Trophoblast cell (in vitro differentiated cells and primary cell): ENCODE data around the gene BLOC1S2.

Experiments
- DNase-seq, 2 donors: peaks; one replicate each; pipeline ENCODE4 v3.0.0-alpha.2; 2016
- H2AFZ ChIP-seq: 2 replicates; pipeline ENCODE4 v1.6.1; 2013; ENCODE audit warnings: low read length, moderate library complexity, mild to moderate bottlenecking; ENCODE audit not compliant: insufficient read depth, poor library complexity
- H2AK5ac ChIP-seq: 2 replicates; pipeline ENCODE4 v1.6.1; 2013; ENCODE audit warnings: mild to moderate bottlenecking, low read length
- H2BK120ac ChIP-seq: 2 replicates; pipeline ENCODE4 v1.6.1; 2013; ENCODE audit warnings: low read length, mild to moderate bottlenecking, moderate library complexity; ENCODE audit not compliant: insufficient read depth, poor library complexity
- H2BK12ac ChIP-seq: 2 replicates; pipeline ENCODE4 v1.6.1; 2013; ENCODE audit warnings: mild to moderate bottlenecking, low read length, moderate library complexity
- H2BK5ac ChIP-seq: 2 replicates; pipeline ENCODE4 v1.6.1; 2013; ENCODE audit warnings: low read length, low read depth, moderate library complexity, mild to moderate bottlenecking; ENCODE audit not compliant: poor library complexity
- H3K14ac ChIP-seq: 2 replicates; pipeline ENCODE4 v1.6.1; 2013; ENCODE audit warnings: mild to moderate bottlenecking, low read length
- H3K18ac ChIP-seq: 2 replicates; pipeline ENCODE4 v1.6.1; 2013; ENCODE audit warnings: mild to moderate bottlenecking, low read length
- H3K23ac ChIP-seq: 2 replicates; pipeline ENCODE4 v1.6.1; 2013; ENCODE audit warnings: low read length
- H3K27ac ChIP-seq: 2 replicates; pipeline ENCODE4 v1.5.1; 2013; ENCODE audit warnings: low read depth, mild to moderate bottlenecking, inconsistent platforms, low read length, moderate library complexity
- H3K27me3 ChIP-seq: 2 replicates; pipeline ENCODE4 v1.6.1; 2013; ENCODE audit warnings: inconsistent platforms, mild to moderate bottlenecking, low read length, moderate library complexity; ENCODE audit not compliant: insufficient read depth
- H3K36me3 ChIP-seq, 2 experiments: 1 replicate in 1 of 2; 2 replicates in 1 of 2; pipeline ENCODE4 v1.6.1; 2013; ENCODE audit warnings: low read length in 2 of 2, mild to moderate bottlenecking in 2 of 2, moderate library complexity in 1 of 2; ENCODE audit not compliant: insufficient read depth in 2 of 2, control insufficient read depth in 1 of 2
- H3K4ac ChIP-seq: 2 replicates; pipeline ENCODE4 v1.6.1; 2013; ENCODE audit warnings: low read depth, mild to moderate bottlenecking, low read length, moderate library complexity
- H3K4me1 ChIP-seq, 2 experiments: 1 replicate in 1 of 2; 2 replicates in 1 of 2; pipeline ENCODE4 v1.6.1; 2013; ENCODE audit warnings: low read length in 2 of 2, mild to moderate bottlenecking in 2 of 2, moderate library complexity in 1 of 2; ENCODE audit not compliant: insufficient read depth in 2 of 2, control insufficient read depth in 1 of 2
- H3K4me2 ChIP-seq: 2 replicates; pipeline ENCODE4 v1.6.1; 2013; ENCODE audit warnings: inconsistent platforms, mild to moderate bottlenecking, low read length, moderate library complexity
- H3K4me3 ChIP-seq: 2 replicates; pipeline ENCODE4 v1.5.1; 2013; ENCODE audit warnings: mild to moderate bottlenecking, low read depth, low read length, inconsistent platforms
- H3K79me1 ChIP-seq: one replicate; pipeline ENCODE4 v1.6.1; 2013; ENCODE audit warnings: low read length
- H3K79me2 ChIP-seq: 2 replicates; pipeline ENCODE4 v1.6.1; 2013; ENCODE audit warnings: low read length, mild to moderate bottlenecking; ENCODE audit not compliant: control insufficient read depth, insufficient read depth, poor library complexity
- H3K9ac ChIP-seq: 2 replicates; pipeline ENCODE4 v1.6.1; 2013; ENCODE audit warnings: mild to moderate bottlenecking, low read length
- H3K9me3 ChIP-seq: 2 replicates; pipeline ENCODE4 v1.6.1; 2013; ENCODE audit warnings: low read depth, mild to moderate bottlenecking, control low read depth, inconsistent platforms, low read length; ENCODE audit not compliant: insufficient read depth
- H4K12ac ChIP-seq: 2 replicates; pipeline ENCODE4 v1.6.1; 2013; ENCODE audit warnings: low read depth, mild to moderate bottlenecking, low read length, moderate library complexity
- H4K8ac ChIP-seq: 2 replicates; pipeline ENCODE4 v1.6.1; 2013; ENCODE audit warnings: low read depth, mild to moderate bottlenecking, low read length, moderate library complexity
- H4K91ac ChIP-seq: one replicate; pipeline ENCODE4 v1.6.1; 2013; ENCODE audit warnings: low read depth, mild to moderate bottlenecking, low read length, moderate library complexity
- WGBS: extraction: QIAGEN DNeasy Blood & Tissue Kit; methylation state at CpG from one replicate; pipeline ENCODE4 v1.1.7; 2013; ENCODE audit warnings: missing lambda C conversion rate; ENCODE audit not compliant: insufficient read length, insufficient coverage; ENCODE audit errors: extremely low coverage; 5-methylcytosine and 5-hydroxymethylcytosine counted together

Gene BLOC1S2

DNA sequence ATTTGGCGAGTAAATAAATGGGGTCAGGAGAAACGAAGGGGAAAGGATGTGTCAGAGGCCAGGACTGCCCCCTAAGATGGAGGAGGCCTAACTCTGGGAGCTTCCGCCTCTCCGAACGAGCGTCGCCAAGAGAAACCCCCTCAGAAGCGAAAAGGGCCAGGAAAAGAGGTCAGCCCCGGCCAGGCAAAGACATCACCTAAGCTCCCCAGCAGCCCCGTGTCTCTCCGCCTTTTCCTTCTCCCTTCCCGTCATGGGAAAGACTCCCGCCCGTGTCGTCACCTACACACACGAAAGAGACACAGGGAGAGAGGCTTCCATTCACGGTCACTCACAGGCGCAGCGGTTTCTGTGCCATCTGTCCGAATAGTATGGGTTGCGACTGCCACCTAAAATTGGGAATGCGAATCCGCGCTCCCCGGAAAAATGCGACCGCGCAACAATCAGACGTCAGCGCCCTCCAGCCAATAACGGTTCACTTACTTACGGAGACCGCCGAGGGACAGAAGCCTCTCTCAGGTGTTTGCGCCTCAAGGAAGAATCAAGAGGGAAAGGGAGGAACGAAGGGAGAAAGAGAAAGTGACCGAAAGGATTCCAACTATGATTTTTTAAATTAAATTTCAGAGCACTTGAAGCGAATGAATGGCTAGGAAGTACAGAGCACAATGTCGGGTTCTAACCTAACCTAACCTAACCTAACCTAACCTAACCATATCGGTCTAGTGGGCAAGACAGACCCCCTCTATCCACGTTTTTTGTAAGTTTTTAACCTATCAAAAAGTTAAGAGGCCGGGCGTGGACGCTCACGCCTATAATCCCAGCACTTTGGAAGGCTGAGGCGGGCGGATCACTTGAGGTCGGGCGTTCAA, 19.0 kb downstream of the BLOC1S2 start, which contains the start of gene CWF19L1:
Gene CWF19L1 (minus strand): TSS at position 400 of the 866 bp plus-strand sequence. CDS start 45 bp downstream, at position 355.
- peak within 1 kb of the TSS; percentile 99 for H3K4me3 ChIP-seq
- H3K9ac ChIP-seq: peak within 1 kb of the TSS; percentile 98
- H2AK5ac ChIP-seq: peak within 1 kb of the TSS; percentile 59
- H3K18ac ChIP-seq: peak within 1 kb of the TSS; percentile 98
- H3K27me3 ChIP-seq: no peaks in the 10 kb centered on the region
- H3K23ac ChIP-seq: no peak within 1 kb of the TSS
- peaks cover 3 to 7% of the 10 kb centered on the region in 2 experiments for H3K4me1 ChIP-seq
- peaks cover 5% of the 10 kb centered on the region for H3K79me1 ChIP-seq
- H3K27ac ChIP-seq: peak within 1 kb of the TSS; percentile 20
- H4K91ac ChIP-seq: peak within 1 kb of the TSS; percentile 92
- H3K4ac ChIP-seq: peak within 1 kb of the TSS; percentile 95
- peak within 1 kb of the TSS; percentile 95 for H4K12ac ChIP-seq
- peak within 1 kb of the TSS; percentile 96 for H3K14ac ChIP-seq
- H2BK5ac ChIP-seq: peak within 1 kb of the TSS; percentile 73
- no peaks in the 10 kb centered on the region for H3K36me3 ChIP-seq
- H4K8ac ChIP-seq: peak within 1 kb of the TSS; percentile 100
- peak; percentile 84 to 94 for DNase-seq
- peak within 1 kb of the TSS; percentile 100 for H2AFZ ChIP-seq
- WGBS: no CpG with 5 or more reads among the region's 49 CpGs
- peak within 1 kb of the TSS; percentile 76 for H3K4me2 ChIP-seq
- H3K79me2 ChIP-seq: peaks cover 7% of the 10 kb centered on the region
- peak within 1 kb of the TSS; percentile 60 for H2BK12ac ChIP-seq
- H3K9me3 ChIP-seq: peaks cover 3% of the 10 kb centered on the region
- H2BK120ac ChIP-seq: peak within 1 kb of the TSS; percentile 66

DNA sequence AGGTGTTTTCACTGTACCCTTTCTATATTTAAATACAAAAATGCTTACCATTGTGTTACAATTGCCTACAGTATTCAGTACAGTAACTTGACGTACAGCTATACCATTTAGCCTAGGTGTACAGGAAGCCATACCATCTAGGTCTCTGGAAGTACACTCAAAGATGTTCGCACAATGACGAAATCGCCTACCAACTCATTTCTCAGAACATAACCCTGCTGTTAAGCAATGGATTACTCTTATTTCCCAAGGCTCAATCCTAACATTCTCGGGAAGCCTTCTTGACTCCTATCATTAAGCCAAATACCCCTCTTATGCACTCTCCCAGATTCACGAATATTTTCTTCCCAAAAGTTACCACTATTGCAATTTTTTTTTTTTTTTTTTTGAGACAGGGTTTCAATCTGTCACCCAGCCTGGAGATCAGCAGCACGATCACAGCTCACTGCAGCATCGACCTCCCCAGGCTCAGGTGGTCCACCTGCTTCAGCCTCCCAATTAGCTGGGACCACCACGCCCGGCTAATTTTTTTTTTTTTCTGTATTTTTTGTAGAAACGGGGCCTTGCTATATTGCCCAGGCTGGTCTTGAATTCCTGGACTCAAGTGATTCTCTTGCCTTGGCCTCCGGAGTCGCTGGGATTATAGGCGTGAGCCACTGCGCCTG, 20.5 kb downstream of the BLOC1S2 start:
- no peak overlapping the region for H4K91ac ChIP-seq
- no peak overlapping the region for H4K12ac ChIP-seq
- H2AK5ac ChIP-seq: no peak overlapping the region
- H4K8ac ChIP-seq: no peak overlapping the region
- H3K4me1 ChIP-seq: peaks cover 3 to 7% of the 10 kb centered on the region in 2 experiments
- WGBS: no CpG with 5 or more reads among the region's 15 CpGs
- H3K36me3 ChIP-seq: no peaks in the 10 kb centered on the region
- no peak overlapping the region for H3K18ac ChIP-seq
- peaks cover 5% of the 10 kb centered on the region for H3K79me1 ChIP-seq
- H3K27me3 ChIP-seq: no peaks in the 10 kb centered on the region
- peak overlapping the region; percentile 6 for H3K4ac ChIP-seq
- H3K9ac ChIP-seq: no peak overlapping the region
- H3K4me3 ChIP-seq: no peak overlapping the region
- no peak overlapping the region for H3K23ac ChIP-seq
- H3K9me3 ChIP-seq: peaks cover 3% of the 10 kb centered on the region
- H3K4me2 ChIP-seq: no peak overlapping the region
- H2BK5ac ChIP-seq: no peak overlapping the region
- peaks cover 7% of the 10 kb centered on the region for H3K79me2 ChIP-seq
- no peak overlapping the region for H2BK12ac ChIP-seq
- peak; percentile 67 to 95 for DNase-seq
- no peak overlapping the region for H2BK120ac ChIP-seq
- no peak overlapping the region for H3K14ac ChIP-seq
- no peak overlapping the region for H3K27ac ChIP-seq
- H2AFZ ChIP-seq: no peak overlapping the region

GRCh38 chr10:100254191-100254590, 32.3 kb downstream of the BLOC1S2 start:
- DNase-seq: no peak
- no peak overlapping the region for H4K12ac ChIP-seq
- no peak overlapping the region for H2BK120ac ChIP-seq
- H3K79me2 ChIP-seq: no peaks in the 10 kb centered on the region
- no peak overlapping the region for H2BK5ac ChIP-seq
- H3K4me2 ChIP-seq: no peak overlapping the region
- no peak overlapping the region for H3K23ac ChIP-seq
- H4K91ac ChIP-seq: no peak overlapping the region
- no peak overlapping the region for H3K27ac ChIP-seq
- no peaks in the 10 kb centered on the region for H3K4me1 ChIP-seq
- WGBS: no CpG with 5 or more reads among the region's 3 CpGs
- no peaks in the 10 kb centered on the region for H3K27me3 ChIP-seq
- H3K4me3 ChIP-seq: no peak overlapping the region
- H3K18ac ChIP-seq: no peak overlapping the region
- H3K79me1 ChIP-seq: no peaks in the 10 kb centered on the region
- H2AFZ ChIP-seq: no peak overlapping the region
- no peaks in the 10 kb centered on the region for H3K9me3 ChIP-seq
- H2BK12ac ChIP-seq: no peak overlapping the region
- H3K4ac ChIP-seq: no peak overlapping the region
- peaks cover 11 to 17% of the 10 kb centered on the region in 2 experiments for H3K36me3 ChIP-seq
- H4K8ac ChIP-seq: no peak overlapping the region
- no peak overlapping the region for H2AK5ac ChIP-seq
- H3K14ac ChIP-seq: no peak overlapping the region
- H3K9ac ChIP-seq: no peak overlapping the region

DNA sequence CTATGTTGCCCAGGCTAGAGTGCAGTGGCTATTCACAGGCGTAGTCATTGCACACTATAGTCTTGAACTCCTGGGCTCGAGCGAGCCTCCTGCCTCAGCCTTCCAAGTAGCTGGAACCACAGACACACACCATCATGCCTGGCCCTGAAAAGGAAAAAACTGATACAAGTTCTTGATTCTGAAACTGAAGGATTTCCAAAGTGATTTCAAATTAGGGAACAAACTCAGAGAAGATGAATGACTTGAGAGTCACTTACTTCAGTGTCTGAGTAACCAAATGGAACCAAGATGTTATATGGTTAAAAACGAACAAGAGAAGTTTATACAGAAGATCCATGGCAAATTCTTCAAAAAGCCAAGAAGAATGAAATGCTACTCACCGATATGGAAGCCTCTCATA, 33.4 kb downstream of the BLOC1S2 start:
- no peaks in the 10 kb centered on the region for H3K79me2 ChIP-seq
- H3K27ac ChIP-seq: no peak overlapping the region
- no peaks in the 10 kb centered on the region for H3K4me1 ChIP-seq
- no peak overlapping the region for H3K23ac ChIP-seq
- H3K4ac ChIP-seq: no peak overlapping the region
- H3K36me3 ChIP-seq: peaks cover 20 to 24% of the 10 kb centered on the region in 2 experiments
- H3K18ac ChIP-seq: no peak overlapping the region
- DNase-seq: no peak
- H4K91ac ChIP-seq: no peak overlapping the region
- no peak overlapping the region for H3K4me2 ChIP-seq
- no peak overlapping the region for H3K4me3 ChIP-seq
- H2BK5ac ChIP-seq: no peak overlapping the region
- no peak overlapping the region for H3K14ac ChIP-seq
- H3K9ac ChIP-seq: no peak overlapping the region
- H3K9me3 ChIP-seq: no peaks in the 10 kb centered on the region
- H3K27me3 ChIP-seq: no peaks in the 10 kb centered on the region
- WGBS: no CpG with 5 or more reads among the region's 5 CpGs
- no peak overlapping the region for H2AK5ac ChIP-seq
- no peaks in the 10 kb centered on the region for H3K79me1 ChIP-seq
- no peak overlapping the region for H2BK120ac ChIP-seq
- no peak overlapping the region for H2BK12ac ChIP-seq
- H2AFZ ChIP-seq: no peak overlapping the region
- H4K12ac ChIP-seq: no peak overlapping the region
- no peak overlapping the region for H4K8ac ChIP-seq
